BLaER1 treated with 17β-estradiol and CSF1 and Interleukin-3, amounts not matched to agents 10 nM and 100 nM (cell line): Measurements from ENCODE around the gene FBLN5.
A peak's percentile ranks its signal among the peaks of the same experiment; 100 is the strongest.
"Not testable (repeated sequence)": the region's sequence is repeated elsewhere in the genome, so short reads cannot be mapped to it uniquely, and the experiment has no call there.

ENCODE experiments used
- H3K27ac ChIP-seq, 11 experiments: shearing (Covaris generic); formaldehyde crosslinking; 2 replicates each; pipeline ENCODE4 v1.8.1; 2022
- H3K27me3 ChIP-seq, 11 experiments: shearing (Covaris generic); formaldehyde crosslinking; 2 replicates each; pipeline ENCODE4 v1.8.1; 2022
- H3K36me3 ChIP-seq, 11 experiments: shearing (Covaris generic); formaldehyde crosslinking; 2 replicates each; pipeline ENCODE4 v1.8.1; 2022
- H3K4me1 ChIP-seq, 10 experiments: shearing (Covaris generic); formaldehyde crosslinking; 2 replicates each; pipeline ENCODE4 v1.8.1; 2022
- H3K4me2 ChIP-seq, 11 experiments: shearing (Covaris generic); formaldehyde crosslinking; 2 replicates each; pipeline ENCODE4 v1.8.1; 2022
- H3K4me3 ChIP-seq, 10 experiments: shearing (Covaris generic); formaldehyde crosslinking; 2 replicates each; pipeline ENCODE4 v1.8.1; 2022
- H3K9ac ChIP-seq, 11 experiments: shearing (Covaris generic); formaldehyde crosslinking; 2 replicates each; pipeline ENCODE4 v1.8.1; 2022
- H3K9me3 ChIP-seq, 11 experiments: shearing (Covaris generic); formaldehyde crosslinking; replicated peaks in 1 of 11; 2 replicates each; pipeline ENCODE4 v1.8.1; 2022
- H4K20me1 ChIP-seq, 11 experiments: shearing (Covaris generic); formaldehyde crosslinking; 2 replicates each; pipeline ENCODE4 v1.8.1; 2022
- Cebpa-rat ChIP-seq, 11 experiments: shearing (Covaris generic); IDR thresholded peaks; 2 replicates each; pipeline ENCODE4 v1.8.1; 2022

Gene FBLN5

DNA sequence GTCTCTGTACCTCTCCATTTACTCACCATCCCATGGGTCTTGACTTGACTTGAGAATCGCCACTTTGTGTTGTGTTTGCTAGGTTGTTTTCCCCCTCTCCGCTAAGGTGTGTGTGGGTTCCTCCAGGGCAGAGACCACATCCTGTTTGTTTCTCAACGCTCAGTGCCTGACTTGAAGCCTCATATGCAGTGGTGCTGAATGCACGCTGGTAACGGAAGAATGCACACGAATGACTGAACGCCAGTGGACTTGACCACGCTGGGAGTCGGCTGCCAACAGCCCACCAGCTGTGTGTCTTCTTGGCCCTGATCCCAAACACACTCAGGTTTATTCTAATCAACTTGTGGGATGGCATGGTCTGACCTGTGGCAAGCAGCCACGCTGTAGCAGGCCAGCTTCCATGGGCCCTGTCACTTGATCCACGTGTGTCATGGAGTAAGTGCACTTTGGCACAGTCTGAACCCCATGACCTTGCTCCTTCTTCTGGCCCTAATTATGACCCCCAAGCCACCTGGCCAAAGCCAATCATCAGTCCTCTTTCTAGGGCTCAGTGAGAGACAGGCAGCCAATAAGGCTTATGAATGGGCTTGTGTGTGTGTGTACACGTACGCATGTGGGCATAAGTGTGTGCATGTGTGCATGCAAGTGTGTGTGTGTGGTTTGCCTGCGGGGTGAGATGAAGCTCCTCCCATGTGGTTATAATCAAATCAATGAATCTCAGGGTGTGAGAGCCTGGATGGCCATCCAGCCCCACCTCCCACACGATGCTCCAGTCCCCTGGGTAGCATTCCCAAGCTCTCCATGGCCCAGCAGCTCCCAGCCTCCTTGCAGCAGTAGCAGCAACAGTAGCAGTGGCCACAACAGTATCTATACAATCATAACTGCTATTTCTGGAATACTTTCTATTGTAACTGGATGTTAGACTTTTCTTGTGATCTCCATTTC, 73.8 kb downstream of the FBLN5 start:
- H3K4me3 ChIP-seq: 0 out of 20 replicates have a peak overlapping the region, but pooled peaks of 1 of the 10 experiments have one; percentile 4
- H3K4me1 ChIP-seq: peaks cover 30 to 72% (median 65%) of the 10 kb centered on the region in 10 experiments

DNA sequence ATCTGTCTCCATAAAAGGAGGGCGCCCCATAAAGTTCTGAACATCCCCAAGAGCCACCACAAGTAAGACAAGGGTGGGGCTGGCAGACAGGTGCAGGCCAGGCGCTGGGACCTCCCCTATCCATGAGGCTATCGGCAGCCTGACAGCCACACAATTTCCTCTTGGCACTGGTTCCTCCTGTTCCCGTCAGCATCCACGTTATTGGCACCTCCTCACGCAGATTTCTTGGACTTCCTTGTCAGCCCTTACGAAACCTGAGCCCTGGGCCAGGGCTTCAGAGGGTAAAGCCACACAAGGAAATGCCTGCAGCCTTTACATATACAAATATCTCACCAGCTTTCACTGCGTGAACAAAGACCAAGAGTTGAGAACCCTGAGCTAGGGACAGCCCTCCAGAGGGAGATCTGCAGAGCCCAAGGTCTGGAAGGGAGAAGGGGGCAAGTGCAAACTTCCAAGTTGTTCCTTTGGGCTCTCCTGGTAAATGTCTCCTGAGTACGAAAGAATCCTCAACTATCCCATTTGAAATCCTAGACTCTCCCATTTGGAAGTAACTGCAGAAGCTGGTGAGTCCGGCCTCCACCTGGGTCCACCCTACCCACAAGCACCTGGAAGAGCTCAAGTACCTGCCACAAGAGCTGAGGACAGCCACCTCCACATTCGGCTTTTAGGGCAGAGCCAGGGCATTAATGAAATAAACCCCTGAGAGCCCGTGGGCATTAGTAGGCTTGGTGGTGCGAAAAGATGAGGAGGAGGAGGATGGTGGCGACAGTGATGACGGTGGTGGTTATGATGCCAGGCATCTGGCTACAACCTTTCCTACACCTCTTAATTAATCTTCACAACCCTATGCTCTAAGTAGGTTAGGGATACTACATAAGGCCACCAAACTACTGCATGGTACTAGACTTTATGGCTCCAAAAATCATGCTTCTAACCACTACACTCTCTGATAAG, 74.7 kb downstream of the FBLN5 start:
- no peak overlapping the region for H3K4me3 ChIP-seq
- H3K9me3 ChIP-seq: peaks cover 6 to 12% (median 11%) of the 10 kb centered on the region in 11 experiments; a peak in 20 of 22 replicates
- no peaks in the 10 kb centered on the region for H3K36me3 ChIP-seq
- peak overlapping the region in 8 of 11 experiments; percentile 25 to 68 (median 46); a peak in 14 of 22 replicates for H3K27ac ChIP-seq
- peak overlapping the region; percentile 71 to 90 (median 79) for H3K4me2 ChIP-seq
- no peak for TF ChIP-seq Cebpa-rat (IDR thresholded peaks at IDR 0.05)
- H4K20me1 ChIP-seq: 0 out of 22 replicates have a peak, but pooled peaks cover 0 to 5% (median 0%) of the 10 kb centered on the region in 11 experiments
- no peaks in the 10 kb centered on the region for H3K27me3 ChIP-seq
- peaks cover 30 to 72% (median 65%) of the 10 kb centered on the region in 10 experiments for H3K4me1 ChIP-seq
- H3K9ac ChIP-seq: peak overlapping the region in 1 of 11 experiments; percentile 0; a peak in 1 of 22 replicates

More for the DNA sequence above, 73.8 kb downstream of the FBLN5 start:
- Histone ChIP-seq H3K36me3 (no peaks in the 10 kb centered on the region), H3K9me3 (peaks cover 0 to 3% (median 1%) of the 10 kb centered on the region in 11 experiments; a peak in 13 of 22 replicates), H3K4me2 (peak overlapping the region; percentile 71 to 90 (median 79)), H3K27ac (peak overlapping the region in 9 of 11 experiments; percentile 7 to 68 (median 45); a peak in 13 of 22 replicates), H3K27me3 (no peaks in the 10 kb centered on the region), H4K20me1 (0 out of 22 replicates have a peak, but pooled peaks cover 0 to 5% (median 0%) of the 10 kb centered on the region in 11 experiments), H3K9ac (peak overlapping the region in 2 of 11 experiments; percentile 0 to 24; a peak in 1 of 22 replicates)
- no peak for TF ChIP-seq Cebpa-rat (IDR thresholded peaks at IDR 0.05)

DNA sequence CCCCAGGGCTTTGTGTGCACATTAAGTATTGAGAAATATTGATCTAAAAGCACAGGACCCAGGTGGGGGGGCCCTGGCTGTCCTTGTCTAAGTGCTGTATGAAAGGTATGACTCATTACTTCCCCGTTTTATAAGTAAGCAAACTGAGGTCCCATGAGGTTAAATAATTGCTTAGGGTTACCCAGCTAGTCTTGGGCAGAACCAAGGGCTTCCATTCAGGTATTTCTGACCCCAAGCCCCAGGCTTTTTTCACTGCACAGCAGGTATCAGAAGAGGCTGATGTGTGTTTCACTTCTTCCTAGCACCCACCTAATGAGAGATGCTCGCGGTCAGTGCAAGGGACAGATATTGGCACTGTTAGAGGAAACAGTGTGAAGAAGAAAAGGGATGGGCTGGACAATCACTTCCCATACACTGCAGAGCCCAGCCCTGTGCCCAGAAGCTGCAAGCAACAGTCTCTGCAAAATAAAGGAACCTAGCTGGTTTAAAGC, 75.4 kb downstream of the FBLN5 start:
- Histone ChIP-seq H3K36me3 (no peaks in the 10 kb centered on the region), H3K27me3 (no peaks in the 10 kb centered on the region), H4K20me1 (0 out of 22 replicates have a peak, but pooled peaks cover 0 to 5% (median 0%) of the 10 kb centered on the region in 11 experiments), H3K27ac (peak overlapping the region in 8 of 11 experiments; percentile 25 to 68 (median 46); a peak in 10 of 22 replicates), H3K9ac (peak overlapping the region in 1 of 11 experiments; percentile 10; a peak in 1 of 22 replicates), H3K4me3 (no peak overlapping the region), H3K4me1 (peaks cover 31 to 72% (median 65%) of the 10 kb centered on the region in 10 experiments), H3K9me3 (peaks cover 6 to 16% (median 14%) of the 10 kb centered on the region in 11 experiments; a peak in 20 of 22 replicates), H3K4me2 (peak overlapping the region; percentile 71 to 90 (median 79))
- TF ChIP-seq Cebpa-rat (IDR thresholded peaks at IDR 0.05): no peak

DNA sequence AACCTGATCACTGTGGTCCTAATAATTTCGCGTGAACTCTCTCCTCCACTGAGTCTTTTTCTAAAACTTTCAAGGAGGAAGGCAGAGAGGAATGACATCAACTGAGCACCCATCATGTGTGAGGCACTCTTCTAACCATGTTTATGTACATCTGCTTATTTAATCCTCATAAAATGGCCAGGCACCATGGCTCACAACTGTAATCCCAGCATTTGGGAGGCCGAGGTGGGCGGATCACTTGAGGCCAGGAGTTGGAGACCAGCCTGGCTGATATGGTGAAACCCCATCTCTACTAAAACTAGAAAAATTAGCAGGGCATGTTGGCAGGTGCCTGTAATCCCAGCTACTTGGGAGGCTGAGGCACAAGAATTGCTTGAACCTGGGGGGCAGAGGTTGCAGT, 76.1 kb downstream of the FBLN5 start:
- peaks cover 36 to 78% (median 71%) of the 10 kb centered on the region in 10 experiments for H3K4me1 ChIP-seq
- H3K4me2 ChIP-seq: peak overlapping the region in 10 of 11 experiments; percentile 71 to 90 (median 80); a peak in 20 of 22 replicates
- H3K27me3 ChIP-seq, H4K20me1 ChIP-seq, H3K4me3 ChIP-seq, H3K36me3 ChIP-seq, H3K27ac ChIP-seq, H3K9ac ChIP-seq: not testable (repeated sequence)
- H3K9me3 ChIP-seq: peaks cover 6 to 16% (median 14%) of the 10 kb centered on the region in 11 experiments; a peak in 20 of 22 replicates

DNA sequence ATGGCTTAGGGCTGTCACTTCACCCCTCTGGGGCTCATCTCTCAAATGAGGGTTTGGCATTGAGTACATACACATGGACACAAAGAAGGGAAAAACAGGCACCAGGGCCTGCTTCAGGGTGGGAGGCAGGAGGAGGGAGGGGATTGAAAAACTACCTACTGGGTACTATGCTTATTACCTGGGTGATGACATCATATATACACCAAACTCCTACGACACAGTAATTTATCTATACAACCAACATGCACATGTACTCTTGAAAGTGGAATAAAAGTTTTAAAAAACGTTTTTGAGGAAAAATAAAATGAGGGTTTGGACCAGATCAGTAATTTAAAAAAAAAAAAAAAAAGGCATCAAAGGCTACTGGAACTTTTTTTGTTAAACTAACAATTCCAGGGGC, 76.6 kb downstream of the FBLN5 start:
- Histone ChIP-seq H3K27me3 (no peaks in the 10 kb centered on the region), H3K36me3 (no peaks in the 10 kb centered on the region), H3K9me3 (peaks cover 6 to 16% (median 14%) of the 10 kb centered on the region in 11 experiments; a peak in 20 of 22 replicates), H3K4me1 (peaks cover 37 to 83% (median 76%) of the 10 kb centered on the region in 10 experiments), H4K20me1 (0 out of 22 replicates have a peak, but pooled peaks cover 0 to 5% (median 0%) of the 10 kb centered on the region in 11 experiments), H3K4me2 (peak overlapping the region in 5 of 11 experiments; percentile 56 to 77 (median 72); a peak in 7 of 22 replicates), H3K9ac (no peak overlapping the region), H3K4me3 (no peak overlapping the region), H3K27ac (0 out of 22 replicates have a peak overlapping the region, but pooled peaks of 1 of the 11 experiments have one; percentile 30)
- TF ChIP-seq Cebpa-rat (IDR thresholded peaks at IDR 0.05): no peak

DNA sequence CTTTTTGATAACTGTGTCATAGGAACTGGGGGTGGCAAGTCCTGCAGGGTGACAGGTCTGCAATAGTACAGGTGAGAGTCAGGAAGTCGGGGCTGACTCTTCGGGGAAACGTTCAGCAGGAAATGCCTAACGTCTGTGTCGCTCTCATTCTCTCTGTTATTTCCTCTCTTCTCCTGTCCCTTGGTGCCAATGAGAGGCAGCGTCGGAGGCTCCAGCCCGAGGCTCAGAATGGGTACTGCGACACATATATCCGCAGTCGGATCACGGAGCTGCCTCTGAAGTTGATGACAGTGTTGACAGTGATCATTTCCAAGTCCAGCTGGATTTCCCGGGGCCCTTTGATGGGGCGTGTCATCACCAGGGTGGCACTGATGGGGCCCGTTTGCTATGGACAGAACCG, 77.5 kb downstream of the FBLN5 start:
- TF ChIP-seq Cebpa-rat (IDR thresholded peaks at IDR 0.05): no peak
- H3K4me2 ChIP-seq: peak overlapping the region in 10 of 11 experiments; percentile 3 to 77 (median 64); a peak in 18 of 22 replicates

DNA sequence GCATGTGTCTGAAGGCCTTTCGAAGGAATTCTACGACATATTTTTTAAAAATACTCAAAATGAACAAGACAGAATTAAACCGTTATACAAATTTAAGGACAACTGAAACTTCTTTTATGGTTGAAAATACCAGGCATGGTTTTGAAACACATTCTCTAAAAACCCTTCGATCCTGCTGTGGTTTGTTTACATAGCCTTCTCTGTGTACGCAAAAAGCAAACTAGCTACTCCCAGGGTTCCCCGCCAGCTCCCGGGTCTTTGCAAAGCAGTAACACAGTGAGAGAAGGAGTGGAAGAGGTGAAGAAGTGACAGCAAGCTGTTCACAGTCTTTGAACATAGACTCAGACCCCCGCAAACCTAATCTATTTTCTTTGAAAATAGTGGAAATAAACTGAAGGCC, 77.9 kb downstream of the FBLN5 start:
- H3K9me3 ChIP-seq: peaks cover 6 to 16% (median 14%) of the 10 kb centered on the region in 11 experiments; a peak in 20 of 22 replicates
- peak overlapping the region in 10 of 11 experiments; percentile 3 to 77 (median 64); a peak in 16 of 22 replicates for H3K4me2 ChIP-seq
- no peak overlapping the region for H3K4me3 ChIP-seq
- peaks cover 37 to 77% (median 67%) of the 10 kb centered on the region in 10 experiments for H3K4me1 ChIP-seq
- H3K27me3 ChIP-seq: no peaks in the 10 kb centered on the region
- H3K9ac ChIP-seq: no peak overlapping the region
- no peaks in the 10 kb centered on the region for H3K36me3 ChIP-seq
- TF ChIP-seq Cebpa-rat (IDR thresholded peaks at IDR 0.05): no peak
- H3K27ac ChIP-seq: 0 out of 22 replicates have a peak overlapping the region, but pooled peaks of 1 of the 11 experiments have one; percentile 21
- 0 out of 22 replicates have a peak, but pooled peaks cover 0 to 5% (median 0%) of the 10 kb centered on the region in 11 experiments for H4K20me1 ChIP-seq

More for the DNA sequence above, 77.5 kb downstream of the FBLN5 start:
- peaks cover 37 to 81% (median 72%) of the 10 kb centered on the region in 10 experiments for H3K4me1 ChIP-seq
- H3K27ac ChIP-seq: peak overlapping the region in 2 of 11 experiments; percentile 21 to 30; a peak in 2 of 22 replicates
- H3K9ac ChIP-seq: no peak overlapping the region; a peak in 1 of 22 replicates
- no peak overlapping the region for H3K4me3 ChIP-seq
- 0 out of 22 replicates have a peak, but pooled peaks cover 0 to 5% (median 0%) of the 10 kb centered on the region in 11 experiments for H4K20me1 ChIP-seq
- H3K9me3 ChIP-seq: peaks cover 6 to 16% (median 14%) of the 10 kb centered on the region in 11 experiments; a peak in 20 of 22 replicates
- H3K36me3 ChIP-seq: no peaks in the 10 kb centered on the region
- H3K27me3 ChIP-seq: no peaks in the 10 kb centered on the region
